Nephron progenitor cell (in vitro differentiated cells): ENCODE results near the gene KDM6B.

Experiments used
- DNase-seq: peaks from one replicate; pipeline ENCODE4 v3.0.0; 2021
- H3K27ac Mint-ChIP-seq: 2 replicates; pipeline ENCODE4 v1.8.0; 2021; ENCODE audit warnings: mild to moderate bottlenecking, moderate library complexity, mixed read lengths
- H3K27me3 Mint-ChIP-seq: 2 replicates; pipeline ENCODE4 v1.8.0; 2021; ENCODE audit warnings: mild to moderate bottlenecking, low read depth, mixed read lengths; ENCODE audit not compliant: poor library complexity
- H3K36me3 Mint-ChIP-seq: 2 replicates; pipeline ENCODE4 v1.8.0; 2021; ENCODE audit warnings: low read depth, mixed read lengths
- H3K4me1 Mint-ChIP-seq: 2 replicates; pipeline ENCODE4 v1.8.0; 2021; ENCODE audit warnings: mixed read lengths
- H3K4me3 Mint-ChIP-seq: 2 replicates; pipeline ENCODE4 v1.8.0; 2021; ENCODE audit warnings: mild to moderate bottlenecking, moderate library complexity, mixed read lengths
- H3K9me3 Mint-ChIP-seq: 2 replicates; pipeline ENCODE4 v1.8.0; 2021; ENCODE audit warnings: mild to moderate bottlenecking, moderate library complexity, mixed read lengths
- CTCF ChIP-seq: fragments of 200-600 bp; sonication (generic); IDR thresholded peaks from 2 replicates; pipeline ENCODE4 v1.5.0; 2021; ENCODE audit warnings: antibody characterized with exemption

The KDM6B gene

GRCh38 chr17:7824021-7824924, 9.7 kb upstream of the KDM6B start:
- no peak for TF ChIP-seq CTCF
- no peaks in the 10 kb centered on the region for H3K9me3 Mint-ChIP-seq
- H3K27ac Mint-ChIP-seq = no peak overlapping the region
- peaks cover 84% of the 10 kb centered on the region for H3K27me3 Mint-ChIP-seq
- no peaks in the 10 kb centered on the region for H3K36me3 Mint-ChIP-seq
- no peak overlapping the region for H3K4me3 Mint-ChIP-seq
- peaks cover 8% of the 10 kb centered on the region for H3K4me1 Mint-ChIP-seq
- no peak for DNase-seq

DNA sequence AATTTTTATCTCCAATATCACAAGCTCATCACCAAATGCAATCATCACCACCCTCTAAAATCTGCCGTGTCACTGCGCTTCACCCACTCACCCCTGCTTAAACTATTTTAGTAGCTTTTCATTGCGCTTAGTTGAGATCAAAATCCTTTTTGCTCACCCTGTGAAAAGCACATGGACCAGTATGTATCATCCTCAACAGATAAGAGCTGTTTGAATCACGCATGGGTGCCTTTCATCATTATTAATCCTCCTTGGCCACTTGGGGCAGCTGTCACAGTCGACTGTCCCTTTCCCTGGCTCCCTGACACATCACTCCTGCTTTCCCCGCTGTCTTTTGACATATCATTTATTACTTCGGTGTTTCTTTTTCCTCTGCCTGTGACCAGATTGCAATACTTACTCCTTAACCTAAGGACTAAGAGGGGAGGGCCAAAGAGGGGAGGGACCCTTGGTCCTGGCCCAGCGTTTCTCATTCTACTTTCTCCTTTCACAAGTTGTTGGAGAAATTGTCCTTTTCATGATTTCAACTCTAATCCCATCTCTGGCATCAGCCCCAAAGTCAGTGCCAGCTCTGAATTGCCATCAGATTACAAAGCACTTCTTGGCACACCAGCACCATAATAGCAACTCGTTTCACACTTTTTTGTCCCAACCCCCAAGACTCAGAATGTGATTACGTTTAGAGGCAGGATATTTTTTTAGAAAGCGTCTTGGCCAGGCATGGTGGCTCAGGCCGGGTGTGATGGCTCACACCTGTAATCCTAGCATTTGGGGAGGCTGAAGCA, 8.6 kb upstream of the KDM6B start:
- Mint-ChIP-seq H3K9me3 (no peaks in the 10 kb centered on the region), H3K4me3 (no peak overlapping the region), H3K36me3 (no peaks in the 10 kb centered on the region), H3K4me1 (peaks cover 8% of the 10 kb centered on the region), H3K27me3 (peaks cover 84% of the 10 kb centered on the region), H3K27ac (no peak overlapping the region)
- TF ChIP-seq CTCF = no peak
- DNase-seq = no peak

GRCh38 chr17:7830616-7831015, 3.4 kb upstream of the KDM6B start:
- Mint-ChIP-seq H3K36me3 (no peaks in the 10 kb centered on the region), H3K27me3 (peaks cover 72% of the 10 kb centered on the region), H3K4me3 (no peak overlapping the region), H3K9me3 (no peaks in the 10 kb centered on the region), H3K27ac (no peak overlapping the region), H3K4me1 (peaks cover 24% of the 10 kb centered on the region)
- no peak for DNase-seq
- no peak for TF ChIP-seq CTCF

- Mint-ChIP-seq H3K4me1 (peaks cover 24% of the 10 kb centered on the region), H3K27me3 (peaks cover 69% of the 10 kb centered on the region), H3K27ac (no peak overlapping the region), H3K36me3 (no peaks in the 10 kb centered on the region), H3K4me3 (no peak overlapping the region), H3K9me3 (no peaks in the 10 kb centered on the region)
- DNase-seq = no peak
- no peak for TF ChIP-seq CTCF
Measured at GRCh38 chr17:7831233-7831632, 2.8 kb upstream of the KDM6B start.

DNA sequence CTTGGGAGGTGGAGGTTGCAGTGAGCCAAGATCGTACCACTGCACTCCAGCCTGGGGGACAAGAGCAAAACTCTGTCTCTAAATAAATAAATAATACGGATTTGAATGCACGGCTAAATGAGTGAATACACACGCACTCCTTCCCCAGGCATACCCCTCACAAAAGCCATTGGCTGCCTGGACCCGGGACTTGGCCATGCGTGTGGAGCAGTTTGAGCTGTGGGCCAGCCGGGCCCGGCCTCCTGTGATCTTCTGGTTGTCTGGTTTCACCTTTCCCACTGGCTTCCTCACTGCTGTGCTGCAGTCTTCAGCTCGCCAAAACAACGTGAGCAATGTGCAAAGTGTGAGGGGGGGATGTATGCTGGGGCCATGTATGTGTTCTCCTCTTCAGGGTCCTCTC, 1.6 kb upstream of the KDM6B start:
- no peak for DNase-seq
- no peaks in the 10 kb centered on the region for H3K9me3 Mint-ChIP-seq
- H3K27me3 Mint-ChIP-seq = peaks cover 59% of the 10 kb centered on the region
- peaks cover 27% of the 10 kb centered on the region for H3K4me1 Mint-ChIP-seq
- no peaks in the 10 kb centered on the region for H3K36me3 Mint-ChIP-seq
- H3K4me3 Mint-ChIP-seq = no peak overlapping the region
- H3K27ac Mint-ChIP-seq = no peak overlapping the region
- no peak for TF ChIP-seq CTCF
